Erythroblast (primary cell): ENCODE data around the gene RARS1.

Experiments
- GATA1 ChIP-seq: IDR thresholded peaks from 2 replicates; pipeline ENCODE4 v1.6.1; 2011; ENCODE audit warnings: low read depth, mild to moderate bottlenecking, control low read depth, low read length, moderate library complexity
- POLR2A ChIP-seq: IDR thresholded peaks from 2 replicates; pipeline ENCODE4 v1.6.1; 2011; ENCODE audit warnings: mild to moderate bottlenecking, low read length

DNA sequence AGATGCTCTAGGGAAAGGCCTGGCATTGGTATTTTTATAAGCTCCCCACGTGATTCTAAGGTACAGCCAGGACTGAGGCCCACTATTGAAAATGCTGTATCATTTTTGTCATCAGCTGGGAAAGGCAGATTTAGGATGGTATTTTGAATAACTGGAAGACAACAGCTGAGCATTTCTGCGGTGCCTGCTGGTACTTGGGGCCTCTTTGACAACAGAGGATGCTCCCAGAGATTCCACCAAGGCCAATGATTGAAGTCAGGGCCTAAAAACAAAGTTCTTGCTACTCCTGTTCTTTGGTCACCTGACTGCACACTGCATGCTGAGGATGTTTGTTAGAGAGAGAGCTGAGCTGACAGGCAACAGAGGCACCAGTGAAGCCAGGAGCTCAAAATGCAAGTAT, 50.9 kb downstream of the RARS1 start:
- TF ChIP-seq POLR2A: no peak
- no peak for TF ChIP-seq GATA1
